Measurements from ENCODE around the gene MTHFS. TPM values are rescaled to one million over a fixed set of nuclear protein-coding genes. Genes with fewer than 3 reads are reported as not detected.

The MTHFS gene
- total and polyA plus RNA-seq, 10 donors = 11.7 to 54.2 (median 30.0) TPM

GRCh38 chr15:79853492-79854328 lies 43.1 kb downstream of the MTHFS start:
- H3K27me3 ChIP-seq (replicated peaks in 1 of 7) = no peaks in the 10 kb centered on the region
- H3K27ac ChIP-seq = no peak overlapping the region
- intact Hi-C loops (cut with DNase I; ENCODE audit: low total_unique reads) = loop anchor here (2.0 kb wide), 1 partner anchor 473 kb away; no protein-coding TSS in a partner anchor
- H3K36me3 ChIP-seq = peaks cover 0 to 52% (median 8%) of the 10 kb centered on the region in 6 donors
- DNase-seq = peak; percentile 77
- H3K9me3 ChIP-seq = no peaks in the 10 kb centered on the region
- H3K4me1 ChIP-seq = peaks cover 0 to 12% (median 0%) of the 10 kb centered on the region in 6 donors
- H3K4me3 ChIP-seq = no peak overlapping the region
- no peak for TF ChIP-seq POLR2AphosphoS5 (IDR thresholded peaks at IDR 0.05)
- peak; percentile 47 to 92 (median 81) for TF ChIP-seq CTCF (IDR thresholded peaks at IDR 0.05 in 8 of 11, conservative IDR thresholded peaks at IDR 0.05 in 3 of 11)
- TF ChIP-seq POLR2A (IDR thresholded peaks at IDR 0.05) = no peak
- WGBS, 5 donors = 45 to 62% (median 52%) methylated on average over 8 of the region's 8 CpGs

GRCh38 chr15:79849789-79850188 lies 47.0 kb downstream of the MTHFS start:
- Histone ChIP-seq H3K27ac (no peak overlapping the region), H3K4me3 (no peak overlapping the region), H3K27me3 (replicated peaks in 1 of 7) (no peaks in the 10 kb centered on the region), H3K36me3 (peaks cover 0 to 74% (median 11%) of the 10 kb centered on the region in 6 donors), H3K9me3 (no peaks in the 10 kb centered on the region), H3K4me1 (peaks cover 0 to 12% (median 0%) of the 10 kb centered on the region in 6 donors)
- intact Hi-C loops (cut with DNase I; ENCODE audit: low total_unique reads) = no loop called here
- WGBS, 5 donors = 86 to 95% (median 92%) methylated on average over 3 of the region's 3 CpGs
- TF ChIP-seq POLR2A (IDR thresholded peaks at IDR 0.05) = no peak
- no peak for TF ChIP-seq POLR2AphosphoS5 (IDR thresholded peaks at IDR 0.05)
- peak in 7 of 11 experiments; percentile 9 to 59 (median 33) for TF ChIP-seq CTCF (IDR thresholded peaks at IDR 0.05 in 8 of 11, conservative IDR thresholded peaks at IDR 0.05 in 3 of 11)
- no peak for DNase-seq

- TF ChIP-seq CTCF (IDR thresholded peaks at IDR 0.05 in 8 of 11, conservative IDR thresholded peaks at IDR 0.05 in 3 of 11) (no peak), POLR2AphosphoS5 (IDR thresholded peaks at IDR 0.05) (no peak), POLR2A (IDR thresholded peaks at IDR 0.05) (no peak)
- DNase-seq = no peak
- H3K9me3 ChIP-seq = no peaks in the 10 kb centered on the region
- 90 to 96% (median 93%) methylated on average over 2 of the region's 2 CpGs for WGBS, 5 donors
- peaks cover 0 to 80% (median 18%) of the 10 kb centered on the region in 6 donors for H3K36me3 ChIP-seq
- H3K4me1 ChIP-seq = peaks cover 0 to 3% (median 0%) of the 10 kb centered on the region in 6 donors
- intact Hi-C loops (cut with DNase I; ENCODE audit: low total_unique reads) = no loop called here
- no peaks in the 10 kb centered on the region for H3K27me3 ChIP-seq (replicated peaks in 1 of 7)
- H3K4me3 ChIP-seq = no peak overlapping the region
- H3K27ac ChIP-seq = no peak overlapping the region
Measured at GRCh38 chr15:79846539-79846938, 50.3 kb downstream of the MTHFS start.

GRCh38 chr15:79844221-79844620 lies 52.6 kb downstream of the MTHFS start:
- H3K36me3 ChIP-seq = peaks cover 0 to 79% (median 18%) of the 10 kb centered on the region in 6 donors
- no peak for DNase-seq
- no peaks in the 10 kb centered on the region for H3K27me3 ChIP-seq (replicated peaks in 1 of 7)
- H3K9me3 ChIP-seq = no peaks in the 10 kb centered on the region
- 74 to 100% (median 96%) methylated on average over 3 of the region's 3 CpGs for WGBS, 5 donors
- TF ChIP-seq POLR2A (IDR thresholded peaks at IDR 0.05) (no peak), CTCF (IDR thresholded peaks at IDR 0.05 in 8 of 11, conservative IDR thresholded peaks at IDR 0.05 in 3 of 11) (no peak), POLR2AphosphoS5 (IDR thresholded peaks at IDR 0.05) (no peak)
- intact Hi-C loops (cut with DNase I; ENCODE audit: low total_unique reads) = no loop called here
- no peaks in the 10 kb centered on the region for H3K4me1 ChIP-seq
- H3K4me3 ChIP-seq = no peak overlapping the region
- no peak overlapping the region for H3K27ac ChIP-seq

All from spleen (tissue), 11 donors.